H9 (cell line): Measurements from ENCODE around the gene EPOP. TPM values are rescaled to one million over a fixed set of nuclear protein-coding genes. Genes with fewer than 3 reads are reported as not detected.

Experiments
- DNase-seq: peaks from one replicate; pipeline ENCODE4 v3.0.0-alpha.2; 2017
- H2AFZ ChIP-seq: one replicate; pipeline ENCODE4 v1.6.1; 2013; ENCODE audit warnings: mild to moderate bottlenecking, low read length, control low read depth, moderate library complexity
- H2AK5ac ChIP-seq: 2 replicates; pipeline ENCODE4 v1.6.1; 2013; ENCODE audit warnings: low read length, control low read depth, mixed read lengths; ENCODE audit not compliant: insufficient read length
- H2BK120ac ChIP-seq: one replicate; pipeline ENCODE4 v1.6.1; 2013; ENCODE audit warnings: low read depth, mild to moderate bottlenecking, low read length, control low read depth, inconsistent platforms; ENCODE audit not compliant: poor library complexity, severe bottlenecking
- H2BK12ac ChIP-seq: 2 replicates; pipeline ENCODE4 v1.6.1; 2013; ENCODE audit warnings: low read length, control low read depth, mixed read lengths, low read depth; ENCODE audit not compliant: insufficient read length
- H2BK15ac ChIP-seq: 2 replicates; pipeline ENCODE4 v1.6.1; 2013; ENCODE audit warnings: low read depth, low read length, control low read depth
- H2BK20ac ChIP-seq: one replicate; pipeline ENCODE4 v1.6.1; 2013; ENCODE audit warnings: low read depth, mild to moderate bottlenecking, low read length, control low read depth, inconsistent platforms; ENCODE audit not compliant: poor library complexity, severe bottlenecking
- H2BK5ac ChIP-seq: 2 replicates; pipeline ENCODE4 v1.6.1; 2013; ENCODE audit warnings: low read length, control low read depth, mixed read lengths; ENCODE audit not compliant: insufficient read length
- H3K14ac ChIP-seq: 2 replicates; pipeline ENCODE4 v1.6.1; 2013; ENCODE audit warnings: low read length, control low read depth; ENCODE audit not compliant: insufficient read depth
- H3K18ac ChIP-seq: 2 replicates; pipeline ENCODE4 v1.6.1; 2013; ENCODE audit warnings: low read depth, mild to moderate bottlenecking, mixed read lengths, low read length, control low read depth; ENCODE audit not compliant: insufficient read length
- H3K23ac ChIP-seq: 2 replicates; pipeline ENCODE4 v1.6.1; 2013; ENCODE audit warnings: low read length, control low read depth, mixed read lengths, low read depth; ENCODE audit not compliant: insufficient read length
- H3K23me2 ChIP-seq: 2 replicates; pipeline ENCODE4 v1.6.1; 2013; ENCODE audit warnings: low read depth, mild to moderate bottlenecking, mixed read lengths, low read length, control low read depth; ENCODE audit not compliant: insufficient read length, poor library complexity, severe bottlenecking
- H3K27ac ChIP-seq: 2 replicates; pipeline ENCODE4 v1.5.1; 2013; ENCODE audit warnings: low read length, control low read depth, mixed read lengths, low read depth; ENCODE audit not compliant: insufficient read length
- H3K27me3 ChIP-seq: 2 replicates; pipeline ENCODE4 v1.6.1; 2013; ENCODE audit warnings: low read length, control low read depth, inconsistent platforms; ENCODE audit not compliant: insufficient read depth
- H3K4ac ChIP-seq: 2 replicates; pipeline ENCODE4 v1.6.1; 2013; ENCODE audit warnings: low read depth, mild to moderate bottlenecking, control low read depth, inconsistent platforms, low read length, moderate library complexity
- H3K4me1 ChIP-seq: 2 replicates; pipeline ENCODE4 v1.6.1; 2013; ENCODE audit warnings: low read length, control low read depth, inconsistent platforms; ENCODE audit not compliant: insufficient read depth
- H3K4me2 ChIP-seq: 2 replicates; pipeline ENCODE4 v1.6.1; 2013; ENCODE audit warnings: low read length, control low read depth, mixed read lengths; ENCODE audit not compliant: insufficient read length, insufficient read depth
- H3K56ac ChIP-seq: 2 replicates; pipeline ENCODE4 v1.6.1; 2013; ENCODE audit warnings: low read depth, mild to moderate bottlenecking, mixed read lengths, low read length, control low read depth; ENCODE audit not compliant: insufficient read length
- H3K79me1 ChIP-seq: 2 replicates; pipeline ENCODE4 v1.6.1; 2013; ENCODE audit warnings: low read depth, mild to moderate bottlenecking, moderate library complexity, low read length, control low read depth, inconsistent platforms; ENCODE audit not compliant: insufficient read depth, poor library complexity, severe bottlenecking
- H3K79me2 ChIP-seq: 2 replicates; pipeline ENCODE4 v1.6.1; 2013; ENCODE audit warnings: low read length, control low read depth, inconsistent platforms; ENCODE audit not compliant: insufficient read depth
- H3K9ac ChIP-seq: 2 replicates; pipeline ENCODE4 v1.6.1; 2013; ENCODE audit warnings: low read length, control low read depth, mixed read lengths; ENCODE audit not compliant: insufficient read length; ENCODE audit errors: extremely low read depth
- H3K9me3 ChIP-seq: one replicate; pipeline ENCODE4 v1.6.1; 2013; ENCODE audit warnings: low read depth, low read length, inconsistent platforms; ENCODE audit not compliant: control insufficient read depth
- H3T11ph ChIP-seq: one replicate; pipeline ENCODE4 v1.6.1; 2013; ENCODE audit warnings: mild to moderate bottlenecking, low read length, control low read depth, inconsistent platforms
- H4K20me1 ChIP-seq: one replicate; pipeline ENCODE4 v1.6.1; 2013; ENCODE audit not compliant: control insufficient read depth, insufficient read length, insufficient read depth
- H4K5ac ChIP-seq: 2 replicates; pipeline ENCODE4 v1.6.1; 2013; ENCODE audit warnings: low read depth, mild to moderate bottlenecking, mixed read lengths, low read length, control low read depth; ENCODE audit not compliant: insufficient read length
- H4K8ac ChIP-seq: replicated peaks from 2 replicates; pipeline ENCODE4 v1.6.1; 2013; ENCODE audit warnings: low read length, control low read depth, mixed read lengths, low read depth; ENCODE audit not compliant: insufficient read length
- H4K91ac ChIP-seq: 2 replicates; pipeline ENCODE4 v1.6.1; 2013; ENCODE audit warnings: low read depth, mild to moderate bottlenecking, moderate library complexity, mixed read lengths, low read length, control low read depth; ENCODE audit not compliant: insufficient read length
- H3K27ac Mint-ChIP-seq, 3 experiments: 2 replicates in 2 of 3; 3 replicates in 1 of 3; pipeline ENCODE4 v1.8.0; 2020 to 2021; ENCODE audit warnings: mixed read lengths in 3 of 3, mild to moderate bottlenecking in 1 of 3, moderate library complexity in 1 of 3
- H3K27me3 Mint-ChIP-seq: 2 replicates; pipeline ENCODE4 v1.8.0; 2021; ENCODE audit warnings: low read depth, mild to moderate bottlenecking, moderate library complexity, mixed read lengths
- H3K36me3 Mint-ChIP-seq, 3 experiments: 2 replicates in 2 of 3; 3 replicates in 1 of 3; pipeline ENCODE4 v1.8.0; 2020 to 2021; ENCODE audit warnings: low read depth in 3 of 3, mixed read lengths in 3 of 3; ENCODE audit not compliant: insufficient read depth in 1 of 3
- H3K4me1 Mint-ChIP-seq, 2 experiments: 2 replicates each; pipeline ENCODE4 v1.8.0; 2020; ENCODE audit warnings: mixed read lengths in 2 of 2
- H3K4me3 Mint-ChIP-seq, 2 experiments: 2 replicates in 1 of 2; 3 replicates in 1 of 2; pipeline ENCODE4 v1.8.0; 2020 to 2021; ENCODE audit warnings: mild to moderate bottlenecking in 2 of 2, mixed read lengths in 2 of 2, moderate library complexity in 1 of 2
- H3K9me3 Mint-ChIP-seq, 2 experiments: 2 replicates in 1 of 2; 3 replicates in 1 of 2; pipeline ENCODE4 v1.8.0; 2020; ENCODE audit warnings: mild to moderate bottlenecking in 2 of 2, mixed read lengths in 2 of 2, moderate library complexity in 1 of 2
- CTCF ChIP-seq: fragments of 200-600 bp; sonication (generic); conservative IDR thresholded peaks from 3 replicates; pipeline ENCODE4 v1.8.0; 2021; ENCODE audit warnings: antibody characterized with exemption, mild to moderate bottlenecking
- WGBS: extraction: QIAGEN DNeasy Blood & Tissue Kit; methylation state at CpG from one replicate; pipeline ENCODE4 v1.1.7; 2013; ENCODE audit warnings: missing lambda C conversion rate, low lambda C conversion rate, mixed read lengths; ENCODE audit not compliant: insufficient read length; ENCODE audit errors: extremely low coverage; 5-methylcytosine and 5-hydroxymethylcytosine counted together
- total RNA-seq: library from RNA; stranded (reverse); gene quantifications from 2 replicates; pipeline ENCODE4 v1.2.1, GENCODE V29; 2021

EPOP gene
- total RNA-seq, 1 experiment from 2014 or later: 5.9 TPM

GRCh38 chr17:38698760-38699159 is 24.0 kb upstream of the EPOP start:
- no peak overlapping the region for H3T11ph ChIP-seq
- H3K56ac ChIP-seq: no peak overlapping the region
- Mint-ChIP-seq H3K9me3 (peaks cover 0 to 3% of the 10 kb centered on the region in 2 experiments; a peak in 2 of 5 replicates), H3K36me3 (no peaks in the 10 kb centered on the region), H3K27me3 (peaks cover 93% of the 10 kb centered on the region), H3K4me3 (no peak overlapping the region), H3K27ac (no peak overlapping the region), H3K4me1 (peaks cover 21 to 29% of the 10 kb centered on the region in 2 experiments)
- H3K18ac ChIP-seq: no peak overlapping the region
- H3K23me2 ChIP-seq: peaks cover 8% of the 10 kb centered on the region
- no peak overlapping the region for H2AFZ ChIP-seq
- TF ChIP-seq CTCF: no peak
- no peaks in the 10 kb centered on the region for H3K79me1 ChIP-seq
- no peak overlapping the region for H2AK5ac ChIP-seq
- no peaks in the 10 kb centered on the region for H4K20me1 ChIP-seq
- WGBS: no CpG with 5 or more reads among the region's 5 CpGs
- H3K79me2 ChIP-seq: no peaks in the 10 kb centered on the region
- H4K8ac ChIP-seq: no peak overlapping the region
- no peak overlapping the region for H3K23ac ChIP-seq
- H3K9me3 ChIP-seq: no peaks in the 10 kb centered on the region
- H2BK20ac ChIP-seq: no peak overlapping the region
- no peak overlapping the region for H3K9ac ChIP-seq
- H3K27me3 ChIP-seq: peaks cover 53% of the 10 kb centered on the region
- H2BK15ac ChIP-seq: no peak overlapping the region
- H4K91ac ChIP-seq: no peak overlapping the region
- no peak overlapping the region for H3K27ac ChIP-seq
- DNase-seq: no peak
- no peak overlapping the region for H2BK12ac ChIP-seq
- H2BK5ac ChIP-seq: no peak overlapping the region
- no peak overlapping the region for H3K4me2 ChIP-seq
- H2BK120ac ChIP-seq: no peak overlapping the region
- H3K4ac ChIP-seq: no peak overlapping the region
- H3K4me1 ChIP-seq: no peaks in the 10 kb centered on the region
- no peak overlapping the region for H3K14ac ChIP-seq
- no peak overlapping the region for H4K5ac ChIP-seq
